Measurements from ENCODE around the gene TXNRD2. TPM values are rescaled to one million over a fixed set of nuclear protein-coding genes. Genes with fewer than 3 reads are reported as not detected.
"Not testable (repeated sequence)": the region's sequence is repeated elsewhere in the genome, so short reads cannot be mapped to it uniquely, and the experiment has no call there.

Gene TXNRD2
- total RNA-seq, 1 experiment from 2014 or later = 39.9 TPM

DNA sequence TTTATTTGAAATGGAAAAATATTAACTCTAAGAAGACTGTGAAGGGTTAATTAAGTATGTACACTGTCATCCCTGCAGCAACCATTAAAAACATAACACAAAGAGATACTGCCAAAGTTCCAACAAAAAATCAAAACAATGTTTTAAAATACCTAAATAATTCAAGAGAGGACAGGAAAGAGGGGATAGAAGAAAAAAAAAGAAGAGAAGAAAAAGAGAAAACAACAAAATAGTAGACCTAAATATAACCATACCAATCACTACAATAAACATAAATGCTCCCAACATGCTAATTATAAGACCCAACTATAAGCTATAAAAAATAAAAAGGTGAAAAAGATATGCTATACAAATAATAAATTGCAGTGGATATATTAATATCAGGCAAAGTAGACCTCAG lies 107.0 kb downstream of the TXNRD2 start:
- no peaks in the 10 kb centered on the region for H3K27me3 Mint-ChIP-seq (ENCODE audit: insufficient read depth, unreplicated experiment)
- POLR2A ChIA-PET = interaction anchor here (1.5 kb wide), 1 partner anchor 14 kb away, joined by 7 read pairs; no protein-coding TSS in a partner anchor
- intact Hi-C loops (cut with micrococcal nuclease) = no loop called here
- no peaks in the 10 kb centered on the region for H3K9me3 Mint-ChIP-seq (ENCODE audit: unreplicated experiment)
- no peak overlapping the region for H3K27ac Mint-ChIP-seq (ENCODE audit: low read depth, unreplicated experiment)
- BruUV-seq (replicated peaks) = no TSS peak
- H3K4me3 Mint-ChIP-seq (ENCODE audit: unreplicated experiment) = no peak overlapping the region
- CTCF ChIA-PET = interaction anchor here (0.5 to 0.7 kb wide), 2 partner anchors 13 to 76 kb away, joined by 3 read pairs; no protein-coding TSS in a partner anchor
- no peaks in the 10 kb centered on the region for H3K36me3 Mint-ChIP-seq (ENCODE audit: insufficient read depth, unreplicated experiment)
- no peak for DNase-seq (ENCODE audit: unreplicated experiment)
- TF ChIP-seq, protein P1, sequence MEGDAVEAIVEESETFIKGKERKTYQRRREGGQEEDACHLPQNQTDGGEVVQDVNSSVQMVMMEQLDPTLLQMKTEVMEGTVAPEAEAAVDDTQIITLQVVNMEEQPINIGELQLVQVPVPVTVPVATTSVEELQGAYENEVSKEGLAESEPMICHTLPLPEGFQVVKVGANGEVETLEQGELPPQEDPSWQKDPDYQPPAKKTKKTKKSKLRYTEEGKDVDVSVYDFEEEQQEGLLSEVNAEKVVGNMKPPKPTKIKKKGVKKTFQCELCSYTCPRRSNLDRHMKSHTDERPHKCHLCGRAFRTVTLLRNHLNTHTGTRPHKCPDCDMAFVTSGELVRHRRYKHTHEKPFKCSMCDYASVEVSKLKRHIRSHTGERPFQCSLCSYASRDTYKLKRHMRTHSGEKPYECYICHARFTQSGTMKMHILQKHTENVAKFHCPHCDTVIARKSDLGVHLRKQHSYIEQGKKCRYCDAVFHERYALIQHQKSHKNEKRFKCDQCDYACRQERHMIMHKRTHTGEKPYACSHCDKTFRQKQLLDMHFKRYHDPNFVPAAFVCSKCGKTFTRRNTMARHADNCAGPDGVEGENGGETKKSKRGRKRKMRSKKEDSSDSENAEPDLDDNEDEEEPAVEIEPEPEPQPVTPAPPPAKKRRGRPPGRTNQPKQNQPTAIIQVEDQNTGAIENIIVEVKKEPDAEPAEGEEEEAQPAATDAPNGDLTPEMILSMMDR (IDR thresholded peaks at IDR 0.05; ENCODE audit: unreplicated experiment) = no peak
- peaks cover 6% of the 10 kb centered on the region for H3K4me1 Mint-ChIP-seq (ENCODE audit: insufficient read depth, unreplicated experiment)

DNA sequence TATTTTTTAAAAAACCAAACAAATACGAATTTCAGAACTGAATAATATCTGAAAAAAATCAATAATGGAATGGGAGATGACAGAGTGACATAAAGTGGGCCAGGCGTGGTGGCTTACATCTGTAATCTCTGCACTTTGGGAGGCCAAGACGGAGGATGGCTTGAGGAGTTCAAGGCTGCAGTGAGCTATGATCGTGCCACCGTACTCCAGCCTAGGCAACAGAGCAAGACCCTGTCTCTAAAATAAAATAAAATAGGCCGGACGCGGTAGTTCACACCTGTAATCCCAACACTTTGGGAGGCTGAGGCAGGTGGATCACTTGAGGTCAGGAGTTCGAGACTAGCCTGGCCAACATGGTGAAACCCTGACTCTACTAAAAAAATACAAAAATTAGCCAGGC lies 108.3 kb downstream of the TXNRD2 start:
- BruUV-seq (replicated peaks); DNase-seq (ENCODE audit: unreplicated experiment); H3K27me3 Mint-ChIP-seq (ENCODE audit: insufficient read depth, unreplicated experiment); intact Hi-C loops (cut with micrococcal nuclease); H3K36me3 Mint-ChIP-seq (ENCODE audit: insufficient read depth, unreplicated experiment); H3K4me1 Mint-ChIP-seq (ENCODE audit: insufficient read depth, unreplicated experiment); H3K27ac Mint-ChIP-seq (ENCODE audit: low read depth, unreplicated experiment); CTCF ChIA-PET; H3K4me3 Mint-ChIP-seq (ENCODE audit: unreplicated experiment); H3K9me3 Mint-ChIP-seq (ENCODE audit: unreplicated experiment): not testable (repeated sequence)
- POLR2A ChIA-PET = interaction anchor here (0.7 to 1.3 kb wide), 2 partner anchors 13 to 21 kb away, joined by 3 read pairs; partner anchors contain the start of genes GNB1L and RTL10

DNA sequence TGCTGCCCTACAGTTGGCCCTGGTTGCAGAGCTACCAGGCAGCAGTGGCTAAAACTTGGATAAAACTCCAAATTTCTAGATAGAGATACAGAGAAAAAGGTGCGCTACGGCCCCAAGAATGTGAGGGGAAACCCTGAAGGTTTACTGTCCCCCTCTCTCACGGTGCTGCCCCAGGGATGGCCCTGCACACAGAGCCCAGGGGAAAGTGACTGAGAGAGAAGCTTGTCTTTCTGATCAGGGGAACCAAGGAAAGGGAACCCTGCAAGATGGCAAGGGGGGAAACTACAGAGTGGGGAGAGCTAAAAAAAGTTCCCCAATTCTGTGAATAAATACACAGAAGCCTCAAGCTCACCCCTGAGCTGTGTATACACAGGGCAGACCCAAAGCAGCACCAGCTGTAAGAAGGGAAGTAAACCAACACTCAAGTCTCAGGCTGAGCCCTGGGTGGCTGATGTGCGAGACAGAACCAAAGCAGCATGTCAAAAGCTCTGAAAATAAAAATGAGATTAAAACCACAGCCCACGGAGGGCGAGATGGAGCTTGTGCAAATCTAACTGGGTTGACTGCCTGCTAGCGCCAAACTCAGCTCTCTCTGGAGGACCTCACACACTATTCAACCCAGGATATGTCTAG lies 109.0 kb downstream of the TXNRD2 start:
- intact Hi-C loops (cut with micrococcal nuclease) = no loop called here
- TF ChIP-seq, protein P1 (IDR thresholded peaks at IDR 0.05; ENCODE audit: unreplicated experiment) = no peak
- POLR2A ChIA-PET = interaction anchor here (0.7 to 1.5 kb wide), 4 partner anchors 14 to 26 kb away, joined by 3 to 4 read pairs (median 3); partner anchors contain the start of genes GNB1L and RTL10
- no peak for DNase-seq (ENCODE audit: unreplicated experiment)
- CTCF ChIA-PET = interaction anchor here (0.5 to 1.0 kb wide), 4 partner anchors 8 to 58 kb away, joined by 3 to 5 read pairs (median 3); no protein-coding TSS in a partner anchor
- Mint-ChIP-seq H3K9me3 (ENCODE audit: unreplicated experiment) (no peaks in the 10 kb centered on the region), H3K4me1 (ENCODE audit: insufficient read depth, unreplicated experiment) (peaks cover 12% of the 10 kb centered on the region), H3K36me3 (ENCODE audit: insufficient read depth, unreplicated experiment) (no peaks in the 10 kb centered on the region), H3K27me3 (ENCODE audit: insufficient read depth, unreplicated experiment) (no peaks in the 10 kb centered on the region), H3K27ac (ENCODE audit: low read depth, unreplicated experiment) (no peak overlapping the region), H3K4me3 (ENCODE audit: unreplicated experiment) (no peak overlapping the region)
- no TSS peak for BruUV-seq (replicated peaks)

DNA sequence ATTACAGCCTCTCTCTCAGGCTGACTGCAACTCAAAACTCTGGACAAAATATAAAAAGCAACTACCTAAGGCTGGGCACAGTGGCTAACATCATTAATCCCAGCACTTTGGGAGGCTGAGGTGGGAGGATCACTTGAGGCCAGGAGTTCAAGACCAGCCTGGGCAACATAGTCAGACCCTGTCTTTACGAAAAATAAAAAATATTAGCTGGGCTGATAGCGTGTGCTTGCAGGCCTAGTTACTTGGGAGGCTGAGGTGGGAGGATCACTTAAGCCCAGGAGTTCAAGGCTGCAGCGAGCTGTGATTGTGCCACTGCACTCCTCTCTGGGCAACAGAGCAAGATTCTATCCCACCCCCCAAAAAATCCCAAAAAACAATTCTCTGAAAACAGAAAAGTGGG lies 109.6 kb downstream of the TXNRD2 start:
- H3K27ac Mint-ChIP-seq (ENCODE audit: low read depth, unreplicated experiment); H3K9me3 Mint-ChIP-seq (ENCODE audit: unreplicated experiment); intact Hi-C loops (cut with micrococcal nuclease); H3K27me3 Mint-ChIP-seq (ENCODE audit: insufficient read depth, unreplicated experiment); BruUV-seq (replicated peaks); H3K4me3 Mint-ChIP-seq (ENCODE audit: unreplicated experiment); DNase-seq (ENCODE audit: unreplicated experiment); H3K36me3 Mint-ChIP-seq (ENCODE audit: insufficient read depth, unreplicated experiment): not testable (repeated sequence)
- POLR2A ChIA-PET = interaction anchor here (1.1 to 1.5 kb wide), 3 partner anchors 15 to 25 kb away, joined by 3 to 4 read pairs (median 3); no protein-coding TSS in a partner anchor
- H3K4me1 Mint-ChIP-seq (ENCODE audit: insufficient read depth, unreplicated experiment) = peaks cover 16% of the 10 kb centered on the region
- CTCF ChIA-PET = interaction anchor here (0.6 to 1.0 kb wide), 4 partner anchors 7 to 59 kb away, joined by 3 to 5 read pairs (median 3); no protein-coding TSS in a partner anchor

DNA sequence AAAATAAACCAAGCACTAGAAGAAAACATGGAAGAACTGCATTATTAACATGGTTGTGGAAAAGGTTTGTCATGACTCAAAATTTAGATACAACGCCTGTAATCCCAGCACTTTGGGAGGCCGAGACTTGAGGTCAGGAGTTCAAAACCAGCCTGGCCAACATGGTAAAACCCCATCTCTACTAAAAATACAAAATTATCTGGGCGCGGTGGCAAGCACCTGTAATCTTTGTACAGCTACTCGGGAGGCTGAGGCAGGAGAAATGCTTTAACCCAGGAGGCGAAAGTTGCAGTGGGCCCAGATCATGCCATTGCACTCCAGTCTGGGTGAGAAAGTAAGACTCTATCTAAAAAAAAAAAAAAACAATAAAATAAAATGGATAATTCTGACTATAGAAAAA lies 110.6 kb downstream of the TXNRD2 start:
- BruUV-seq (replicated peaks) = no TSS peak
- Mint-ChIP-seq H3K36me3 (ENCODE audit: insufficient read depth, unreplicated experiment) (no peaks in the 10 kb centered on the region), H3K27ac (ENCODE audit: low read depth, unreplicated experiment) (no peak overlapping the region), H3K4me1 (ENCODE audit: insufficient read depth, unreplicated experiment) (peaks cover 20% of the 10 kb centered on the region), H3K9me3 (ENCODE audit: unreplicated experiment) (no peaks in the 10 kb centered on the region), H3K4me3 (ENCODE audit: unreplicated experiment) (no peak overlapping the region), H3K27me3 (ENCODE audit: insufficient read depth, unreplicated experiment) (no peaks in the 10 kb centered on the region)
- no peak for DNase-seq (ENCODE audit: unreplicated experiment)
- POLR2A ChIA-PET = interaction anchor here (1.1 kb wide), 1 partner anchor 18 kb away, joined by 3 read pairs; no protein-coding TSS in a partner anchor
- intact Hi-C loops (cut with micrococcal nuclease) = no loop called here
- TF ChIP-seq, protein P1 (IDR thresholded peaks at IDR 0.05; ENCODE audit: unreplicated experiment) = no peak
- CTCF ChIA-PET = no interaction called here
